ENCODE data around the gene CYTH1.

Gene CYTH1

DNA sequence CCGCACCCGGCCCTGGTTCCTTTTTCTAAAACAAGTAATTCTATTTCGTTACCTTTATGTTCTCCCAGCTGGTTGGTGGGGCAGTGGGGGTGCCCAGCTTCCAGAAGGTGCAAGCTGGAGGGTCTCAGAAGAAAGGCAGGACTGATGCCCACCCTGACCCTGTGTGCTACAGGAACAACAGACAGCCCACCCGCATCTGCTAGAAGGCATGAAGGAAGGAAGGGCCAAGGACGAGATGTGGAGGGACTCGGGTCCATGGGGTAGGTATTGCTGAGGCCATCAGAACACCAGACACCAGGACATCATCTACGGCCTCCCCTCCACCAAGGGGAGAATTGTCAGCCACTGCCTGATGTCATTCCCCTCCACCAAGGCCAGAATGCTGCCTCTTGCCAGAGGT, 6.4 kb upstream of the CYTH1 start:
- DNase-seq (ENCODE audit: low read depth) = no peak
- TF ChIP-seq, protein P1, sequence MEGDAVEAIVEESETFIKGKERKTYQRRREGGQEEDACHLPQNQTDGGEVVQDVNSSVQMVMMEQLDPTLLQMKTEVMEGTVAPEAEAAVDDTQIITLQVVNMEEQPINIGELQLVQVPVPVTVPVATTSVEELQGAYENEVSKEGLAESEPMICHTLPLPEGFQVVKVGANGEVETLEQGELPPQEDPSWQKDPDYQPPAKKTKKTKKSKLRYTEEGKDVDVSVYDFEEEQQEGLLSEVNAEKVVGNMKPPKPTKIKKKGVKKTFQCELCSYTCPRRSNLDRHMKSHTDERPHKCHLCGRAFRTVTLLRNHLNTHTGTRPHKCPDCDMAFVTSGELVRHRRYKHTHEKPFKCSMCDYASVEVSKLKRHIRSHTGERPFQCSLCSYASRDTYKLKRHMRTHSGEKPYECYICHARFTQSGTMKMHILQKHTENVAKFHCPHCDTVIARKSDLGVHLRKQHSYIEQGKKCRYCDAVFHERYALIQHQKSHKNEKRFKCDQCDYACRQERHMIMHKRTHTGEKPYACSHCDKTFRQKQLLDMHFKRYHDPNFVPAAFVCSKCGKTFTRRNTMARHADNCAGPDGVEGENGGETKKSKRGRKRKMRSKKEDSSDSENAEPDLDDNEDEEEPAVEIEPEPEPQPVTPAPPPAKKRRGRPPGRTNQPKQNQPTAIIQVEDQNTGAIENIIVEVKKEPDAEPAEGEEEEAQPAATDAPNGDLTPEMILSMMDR (conservative IDR thresholded peaks at IDR 0.05; ENCODE audit: low read length) = no peak
- H3K4me3 ChIP-seq (ENCODE audit: low read length) = no peak overlapping the region

- no peak for DNase-seq (ENCODE audit: low read depth)
- TF ChIP-seq, protein P1 (conservative IDR thresholded peaks at IDR 0.05; ENCODE audit: low read length) = no peak
- H3K4me3 ChIP-seq (ENCODE audit: low read length) = no peak overlapping the region
Measured at GRCh38 chr17:78787444-78787843, 5.4 kb upstream of the CYTH1 start.

DNA sequence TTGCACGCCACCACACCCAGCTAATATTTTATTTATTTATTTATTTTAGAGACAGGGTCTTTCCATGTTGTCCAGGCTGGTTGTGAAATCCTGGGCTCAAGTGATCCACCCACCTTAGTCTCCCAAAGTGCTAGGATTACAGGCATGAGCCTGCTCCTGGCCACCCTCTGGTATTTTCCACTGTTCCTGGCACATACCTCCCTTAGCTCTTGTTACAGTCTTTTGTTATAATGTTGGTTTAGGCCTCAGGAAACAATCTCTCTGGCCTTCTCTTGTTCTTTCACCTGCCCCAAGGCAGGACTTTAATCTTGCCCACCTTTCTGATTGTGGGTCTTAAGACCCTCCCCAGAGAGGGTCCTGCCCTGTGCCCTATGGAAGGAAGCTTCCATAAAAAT, 3.6 kb upstream of the CYTH1 start:
- DNase-seq (ENCODE audit: low read depth) = no peak
- H3K4me3 ChIP-seq (ENCODE audit: low read length) = no peak overlapping the region
- TF ChIP-seq, protein P1 (conservative IDR thresholded peaks at IDR 0.05; ENCODE audit: low read length) = no peak

GRCh38 chr17:78785011-78785662, 3.1 kb upstream of the CYTH1 start:
- H3K4me3 ChIP-seq (ENCODE audit: low read length) = no peak overlapping the region
- TF ChIP-seq, protein P1 (conservative IDR thresholded peaks at IDR 0.05; ENCODE audit: low read length) = no peak
- DNase-seq (ENCODE audit: low read depth) = no peak

GRCh38 chr17:78784352-78784751, 2.3 kb upstream of the CYTH1 start:
- H3K4me3 ChIP-seq (ENCODE audit: low read length) = no peak overlapping the region
- TF ChIP-seq, protein P1 (conservative IDR thresholded peaks at IDR 0.05; ENCODE audit: low read length) = no peak

GRCh38 chr17:78783711-78784324, 1.7 kb upstream of the CYTH1 start:
- DNase-seq (ENCODE audit: low read depth) = no peak
- H3K4me3 ChIP-seq (ENCODE audit: low read length) = no peak overlapping the region
- TF ChIP-seq, protein P1 (conservative IDR thresholded peaks at IDR 0.05; ENCODE audit: low read length) = no peak

More at GRCh38 chr17:78784352-78784751, 2.3 kb upstream of the CYTH1 start:
- no peak for DNase-seq (ENCODE audit: low read depth)
